Measurements from ENCODE around the gene METRN. TPM values are rescaled to one million over a fixed set of nuclear protein-coding genes. Genes with fewer than 3 reads are reported as not detected.

The METRN gene
- total RNA-seq, 1 donor from 2014 or later = 32.2 TPM

GRCh38 chr16:718389-718788 lies 3.5 kb downstream of the METRN start:
- H3K4me1 ChIP-seq = peaks cover 44% of the 10 kb centered on the region

GRCh38 chr16:718922-719321 lies 4.0 kb downstream of the METRN start:
- intact Hi-C loops (cut with DNase I) = loop anchor here (10.0 kb wide), 1 partner anchor 336 kb away; no protein-coding TSS in a partner anchor
- peaks cover 44% of the 10 kb centered on the region for H3K4me1 ChIP-seq
- no peaks in the 10 kb centered on the region for H3K36me3 ChIP-seq
- H3K4me3 ChIP-seq = no peak overlapping the region
- no peak for DNase-seq (ENCODE audit: extremely low spot score in 2 of 2)
- no peaks in the 10 kb centered on the region for H3K9me3 ChIP-seq
- no peak for TF ChIP-seq POLR2A (IDR thresholded peaks at IDR 0.05)
- no peaks in the 10 kb centered on the region for H3K27me3 ChIP-seq
- no peak overlapping the region for H3K27ac ChIP-seq

More at GRCh38 chr16:718389-718788, 3.5 kb downstream of the METRN start:
- Histone ChIP-seq H3K9me3 (no peaks in the 10 kb centered on the region), H3K4me3 (no peak overlapping the region), H3K36me3 (no peaks in the 10 kb centered on the region), H3K27me3 (no peaks in the 10 kb centered on the region), H3K27ac (no peak overlapping the region)
- no peak for DNase-seq (ENCODE audit: extremely low spot score in 2 of 2)
- intact Hi-C loops (cut with DNase I) = loop anchor here (10.0 kb wide), 1 partner anchor 336 kb away; no protein-coding TSS in a partner anchor
- TF ChIP-seq POLR2A (IDR thresholded peaks at IDR 0.05) (no peak), POLR2AphosphoS5 (IDR thresholded peaks at IDR 0.05; ENCODE audit: insufficient read depth in 1 of 2, low read depth in 1 of 2) (no peak), CTCF (IDR thresholded peaks at IDR 0.05) (no peak)

GRCh38 chr16:719815-720446 lies 5.0 kb downstream of the METRN start:
- H3K27me3 ChIP-seq = no peaks in the 10 kb centered on the region
- peak overlapping the region; percentile 84 for H3K27ac ChIP-seq
- peak overlapping the region; percentile 70 to 92 for H3K4me3 ChIP-seq
- no peaks in the 10 kb centered on the region for H3K9me3 ChIP-seq
- peaks cover 37% of the 10 kb centered on the region for H3K4me1 ChIP-seq
- no peaks in the 10 kb centered on the region for H3K36me3 ChIP-seq
- intact Hi-C loops (cut with DNase I) = loop anchor here (5.0 to 10.0 kb wide), 2 partner anchors 67 to 335 kb away; partner anchors contain the start of genes CHTF18 and RPUSD1
- no peak for DNase-seq (ENCODE audit: extremely low spot score in 2 of 2)
- no peak for TF ChIP-seq POLR2AphosphoS5 (IDR thresholded peaks at IDR 0.05; ENCODE audit: insufficient read depth in 1 of 2, low read depth in 1 of 2)
- TF ChIP-seq POLR2A (IDR thresholded peaks at IDR 0.05) = no peak
- no peak for TF ChIP-seq CTCF (IDR thresholded peaks at IDR 0.05)

GRCh38 chr16:720447-720989 lies 5.6 kb downstream of the METRN start:
- Histone ChIP-seq H3K4me1 (peaks cover 37% of the 10 kb centered on the region), H3K27me3 (no peaks in the 10 kb centered on the region), H3K9me3 (no peaks in the 10 kb centered on the region), H3K4me3 (peak overlapping the region; percentile 70 to 92), H3K27ac (peak overlapping the region; percentile 84), H3K36me3 (no peaks in the 10 kb centered on the region)
- DNase-seq (ENCODE audit: extremely low spot score in 2 of 2) = no peak
- intact Hi-C loops (cut with DNase I) = loop anchor here (5.0 kb wide), 1 partner anchor 67 kb away; the partner anchor contains the start of genes CHTF18 and RPUSD1
- TF ChIP-seq POLR2A (IDR thresholded peaks at IDR 0.05) (no peak), POLR2AphosphoS5 (IDR thresholded peaks at IDR 0.05; ENCODE audit: insufficient read depth in 1 of 2, low read depth in 1 of 2) (peak in 1 of 2 donors; percentile 32)

GRCh38 chr16:720990-721764 lies 6.3 kb downstream of the METRN start, which contains the start of gene ANTKMT:
ANTKMT (plus strand) TSS chr16:721146; CDS start chr16:721275, 129 bp downstream.
- peak within 1 kb of the TSS; percentile 70 to 92 for H3K4me3 ChIP-seq
- H3K27me3 ChIP-seq = no peaks in the 10 kb centered on the region
- no peaks in the 10 kb centered on the region for H3K9me3 ChIP-seq
- no peak for DNase-seq (ENCODE audit: extremely low spot score in 2 of 2)
- intact Hi-C loops (cut with DNase I) = loop anchor here (5.0 kb wide), 1 partner anchor 66 kb away; the partner anchor contains the start of genes CHTF18 and RPUSD1
- TF ChIP-seq POLR2AphosphoS5 (IDR thresholded peaks at IDR 0.05; ENCODE audit: insufficient read depth in 1 of 2, low read depth in 1 of 2) (no peak), CTCF (IDR thresholded peaks at IDR 0.05) (peak in 1 of 3 experiments; percentile 17), POLR2A (IDR thresholded peaks at IDR 0.05) (peak in 1 of 2 donors; percentile 6)
- H3K27ac ChIP-seq = peak within 1 kb of the TSS; percentile 84
- H3K36me3 ChIP-seq = no peaks in the 10 kb centered on the region
- H3K4me1 ChIP-seq = peaks cover 35% of the 10 kb centered on the region

Measured in vagina (tissue), 2 donors.